Measurements from ENCODE around the gene PTAFR.

DNA sequence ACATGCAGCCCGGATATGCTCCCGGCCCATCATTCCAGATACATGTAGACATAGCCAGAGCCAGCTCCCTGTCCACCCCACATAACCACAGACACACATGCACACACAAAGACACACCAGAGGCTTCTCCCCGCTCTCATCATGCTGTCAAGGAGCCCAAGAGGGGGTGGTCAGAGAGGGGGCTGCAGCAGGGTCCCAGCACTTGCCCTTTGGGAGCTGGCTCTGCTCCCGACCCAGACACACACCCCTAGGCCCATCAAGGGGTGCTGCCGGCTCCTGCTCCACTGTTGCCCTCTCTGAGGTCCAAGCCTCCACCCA is 2.6 kb downstream of the PTAFR start:
- TF ChIP-seq, protein P1, sequence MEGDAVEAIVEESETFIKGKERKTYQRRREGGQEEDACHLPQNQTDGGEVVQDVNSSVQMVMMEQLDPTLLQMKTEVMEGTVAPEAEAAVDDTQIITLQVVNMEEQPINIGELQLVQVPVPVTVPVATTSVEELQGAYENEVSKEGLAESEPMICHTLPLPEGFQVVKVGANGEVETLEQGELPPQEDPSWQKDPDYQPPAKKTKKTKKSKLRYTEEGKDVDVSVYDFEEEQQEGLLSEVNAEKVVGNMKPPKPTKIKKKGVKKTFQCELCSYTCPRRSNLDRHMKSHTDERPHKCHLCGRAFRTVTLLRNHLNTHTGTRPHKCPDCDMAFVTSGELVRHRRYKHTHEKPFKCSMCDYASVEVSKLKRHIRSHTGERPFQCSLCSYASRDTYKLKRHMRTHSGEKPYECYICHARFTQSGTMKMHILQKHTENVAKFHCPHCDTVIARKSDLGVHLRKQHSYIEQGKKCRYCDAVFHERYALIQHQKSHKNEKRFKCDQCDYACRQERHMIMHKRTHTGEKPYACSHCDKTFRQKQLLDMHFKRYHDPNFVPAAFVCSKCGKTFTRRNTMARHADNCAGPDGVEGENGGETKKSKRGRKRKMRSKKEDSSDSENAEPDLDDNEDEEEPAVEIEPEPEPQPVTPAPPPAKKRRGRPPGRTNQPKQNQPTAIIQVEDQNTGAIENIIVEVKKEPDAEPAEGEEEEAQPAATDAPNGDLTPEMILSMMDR (IDR thresholded peaks at IDR 0.05) = no peak
- TF ChIP-seq EP300 (IDR thresholded peaks at IDR 0.05) = no peak
- no peak for TF ChIP-seq POLR2A (IDR thresholded peaks at IDR 0.05)

Data from tibial nerve (tissue), 4 donors.